Stomach (tissue), 9 donors: ENCODE data around the gene DOK6. TPM values are rescaled to one million over a fixed set of nuclear protein-coding genes. Genes with fewer than 3 reads are reported as not detected.

Source experiments
- DNase-seq, 2 donors: peaks; one replicate each; pipeline versions ENCODE4 v3.0.0 to v3.0.0-alpha.2; 2013 to 2019
- H3K27ac ChIP-seq, 5 donors: fragments of 200-600 bp in 4 of 5; sonication (generic) in 4 of 5; one replicate each; pipeline ENCODE4 v1.5.1; 2013 to 2019; ENCODE audit warnings: mild to moderate bottlenecking in 1 of 5, moderate library complexity in 1 of 5
- H3K27me3 ChIP-seq, 3 donors: fragments of 200-600 bp; sonication (generic); one replicate each; pipeline ENCODE4 v1.5.1; 2017 to 2019; ENCODE audit warnings: mixed run types in 1 of 3
- H3K36me3 ChIP-seq, 4 donors: fragments of 200-600 bp; sonication (generic); 1 replicate in 3 of 4; 2 replicates in 1 of 4; pipeline ENCODE4 v1.5.1; 2016 to 2019
- H3K4me1 ChIP-seq, 4 donors: fragments of 200-600 bp; sonication (generic); one replicate each; pipeline ENCODE4 v1.5.1; 2016 to 2019
- H3K4me3 ChIP-seq, 4 donors: fragments of 200-600 bp; sonication (generic) in 3 of 4; one replicate each; pipeline ENCODE4 v1.5.1; 2016 to 2019; ENCODE audit warnings: mild to moderate bottlenecking in 1 of 4
- H3K9me3 ChIP-seq, 4 donors: fragments of 200-600 bp; sonication (generic); one replicate each; pipeline ENCODE4 v1.5.1; 2016 to 2019
- CTCF ChIP-seq, 7 experiments: fragments of 450-650 bp in 4 of 7; fragments of 200-600 bp in 3 of 7; sonication (generic) in 3 of 7; IDR thresholded peaks; one replicate each; pipeline ENCODE4 v1.5.1; 2016 to 2019; ENCODE audit warnings: antibody characterized with exemption in 7 of 7, control low read depth in 2 of 7, mild to moderate bottlenecking in 1 of 7
- EP300 ChIP-seq: sonication (generic); formaldehyde crosslinking; IDR thresholded peaks from one replicate; pipeline ENCODE4 v1.6.1; 2017; ENCODE audit warnings: antibody characterized with exemption
- POLR2A ChIP-seq, 4 donors: fragments of 450-650 bp; IDR thresholded peaks; one replicate each; pipeline ENCODE4 v1.6.1; 2016; ENCODE audit warnings: antibody characterized with exemption in 4 of 4, control low read depth in 2 of 4, mild to moderate bottlenecking in 1 of 4, moderate library complexity in 1 of 4
- POLR2AphosphoS5 ChIP-seq, 3 donors: sonication (generic); formaldehyde crosslinking; IDR thresholded peaks; one replicate each; pipeline ENCODE4 v1.6.1; 2016; ENCODE audit warnings: antibody characterized with exemption in 3 of 3
- WGBS, 5 donors: extraction: QIAGEN DNeasy Blood & Tissue Kit in 3 of 5; methylation state at CpG; one replicate each; pipeline versions ENCODE4 v1.1.5 to v1.1.7; 2013 to 2018; 5-methylcytosine and 5-hydroxymethylcytosine counted together
- intact Hi-C: fragments of 100-400 bp; cut with DNase I; formaldehyde crosslinking; loops from one replicate; pipeline ENCODE4 v1.15.1; 2023; ENCODE audit warnings: low total_unique reads
- polyA plus RNA-seq, 3 donors: library from polyadenylated mRNA; stranded (reverse); fragments of 200-250 nt; gene quantifications; one replicate each; pipeline ENCODE4 v1.2.3, GENCODE V29; 2013
- total RNA-seq, 5 donors: library from RNA; depleted of rRNA; stranded (reverse); fragments of >200 nt; gene quantifications; one replicate each; pipeline versions ENCODE4 v1.1.0 to v1.2.3, GENCODE V29; 2014 to 2016
- donor health status: healthy with polysubstance abuse.
- donor health status: Bipolar disorder and iron deficiency.
- donor health status: healthy.

The DOK6 gene
- total and polyA plus RNA-seq, 8 donors: 0.18 to 10.1 (median 1.7) TPM; not detected in 1

- WGBS, 5 donors: 58 to 69% (median 64%) methylated on average over 3 of the region's 3 CpGs
- Histone ChIP-seq H3K36me3 (no peaks in the 10 kb centered on the region), H3K27ac (no peak overlapping the region), H3K4me3 (no peak overlapping the region), H3K4me1 (no peaks in the 10 kb centered on the region), H3K9me3 (no peaks in the 10 kb centered on the region), H3K27me3 (no peaks in the 10 kb centered on the region)
- no peak for TF ChIP-seq EP300
- no peak for TF ChIP-seq POLR2AphosphoS5 (IDR thresholded peaks at IDR 0.05)
- TF ChIP-seq POLR2A (IDR thresholded peaks at IDR 0.05): no peak
- no peak for TF ChIP-seq CTCF (IDR thresholded peaks at IDR 0.05)
- intact Hi-C loops: no loop called here
- no peak for DNase-seq
Measured at GRCh38 chr18:69626171-69626570, 225.5 kb downstream of the DOK6 start.

- WGBS, 5 donors: 66 to 80% (median 69%) methylated on average over 4 of the region's 4 CpGs
- TF ChIP-seq POLR2A (IDR thresholded peaks at IDR 0.05): no peak
- TF ChIP-seq POLR2AphosphoS5 (IDR thresholded peaks at IDR 0.05): no peak
- TF ChIP-seq CTCF (IDR thresholded peaks at IDR 0.05): no peak
- no peak for TF ChIP-seq EP300
- Histone ChIP-seq H3K4me3 (no peak overlapping the region), H3K27me3 (no peaks in the 10 kb centered on the region), H3K36me3 (no peaks in the 10 kb centered on the region), H3K4me1 (no peaks in the 10 kb centered on the region), H3K9me3 (no peaks in the 10 kb centered on the region), H3K27ac (no peak overlapping the region)
- DNase-seq: no peak
- intact Hi-C loops: no loop called here
Measured at GRCh38 chr18:69626643-69627242, 226.1 kb downstream of the DOK6 start.

GRCh38 chr18:69628774-69629359 lies 228.2 kb downstream of the DOK6 start:
- 75 to 86% (median 79%) methylated on average over 2 of the region's 2 CpGs for WGBS, 5 donors
- Histone ChIP-seq H3K4me1 (no peaks in the 10 kb centered on the region), H3K27me3 (no peaks in the 10 kb centered on the region), H3K36me3 (no peaks in the 10 kb centered on the region), H3K4me3 (no peak overlapping the region), H3K9me3 (no peaks in the 10 kb centered on the region), H3K27ac (no peak overlapping the region)
- no peak for TF ChIP-seq POLR2AphosphoS5 (IDR thresholded peaks at IDR 0.05)
- no peak for TF ChIP-seq EP300
- no peak for TF ChIP-seq CTCF (IDR thresholded peaks at IDR 0.05)
- no peak for TF ChIP-seq POLR2A (IDR thresholded peaks at IDR 0.05)
- intact Hi-C loops: no loop called here
- no peak for DNase-seq

GRCh38 chr18:69631281-69631680 lies 230.6 kb downstream of the DOK6 start:
- DNase-seq: no peak
- Histone ChIP-seq H3K27me3 (no peaks in the 10 kb centered on the region), H3K4me3 (no peak overlapping the region), H3K9me3 (no peaks in the 10 kb centered on the region), H3K36me3 (no peaks in the 10 kb centered on the region), H3K27ac (no peak overlapping the region), H3K4me1 (no peaks in the 10 kb centered on the region)
- 28 to 52% (median 44%) methylated on average over 3 of the region's 3 CpGs for whole genome bisulfite sequencing, 5 donors
- TF ChIP-seq CTCF (IDR thresholded peaks at IDR 0.05) (no peak), POLR2A (IDR thresholded peaks at IDR 0.05) (no peak), POLR2AphosphoS5 (IDR thresholded peaks at IDR 0.05) (no peak), EP300 (no peak)
- intact Hi-C loops: no loop called here
